Pancreas (tissue), 10 donors: ENCODE data around the gene UBA1. TPM values are rescaled to one million over a fixed set of nuclear protein-coding genes. Genes with fewer than 3 reads are reported as not detected.

ENCODE experiments used
- ATAC-seq, 4 donors: fragments of 200-7000 bp; cut with Tn5 transposase; one replicate each; pipeline versions ENCODE4 v1.8.0 to v1.9.1; 2020; ENCODE audit warnings: mild to moderate bottlenecking in 4 of 4, moderate library complexity in 4 of 4
- DNase-seq, 6 donors: peaks; one replicate each; pipeline ENCODE4 v3.0.0-alpha.2; 2020
- FAIRE-seq: peaks from 2 replicates; lab custom pipeline; 2012; peaks lifted over from hg19 to GRCh38; lab: Jason Lieb, UNC
- H3K27ac ChIP-seq, 4 donors: fragments of 200-600 bp; sonication (generic); 1 replicate in 3 of 4; 2 replicates in 1 of 4; pipeline versions ENCODE4 v1.5.0 to v1.8.0; 2020
- H3K27me3 ChIP-seq, 4 donors: fragments of 200-600 bp; one replicate each; pipeline ENCODE4 v1.8.0; 2021
- H3K36me3 ChIP-seq, 3 donors: fragments of 200-600 bp; sonication (generic) in 1 of 3; one replicate each; pipeline versions ENCODE4 v1.5.0 to v1.8.0; 2020 to 2021
- H3K4me1 ChIP-seq, 3 donors: fragments of 200-600 bp; one replicate each; pipeline ENCODE4 v1.8.0; 2021
- H3K4me3 ChIP-seq, 4 donors: fragments of 200-600 bp; sonication (generic) in 2 of 4; one replicate each; pipeline versions ENCODE4 v1.5.0 to v1.8.0; 2020 to 2021
- H3K9me3 ChIP-seq, 4 donors: fragments of 200-600 bp; one replicate each; pipeline ENCODE4 v1.8.0; 2021
- WGBS, 2 donors: extraction: QIAGEN DNeasy Blood & Tissue Kit; methylation state at CpG; one replicate each; pipeline ENCODE4 v1.1.7; 2013; 5-methylcytosine and 5-hydroxymethylcytosine counted together
- intact Hi-C, 3 donors: fragments of 100-400 bp; cut with DNase I; formaldehyde crosslinking; loops; one replicate each; pipeline versions ENCODE4 v1.11.1 to v1.14.2; 2022
- polyA plus RNA-seq, 2 donors: library from polyadenylated mRNA; stranded (reverse); fragments of 200-250 nt; gene quantifications; one replicate each; pipeline ENCODE4 v1.2.3, GENCODE V29; 2013
- total RNA-seq, 6 donors: library from RNA; stranded (reverse); fragmentation: NEBNext Ultra II Directional in 4 of 6; extraction: Animal tissue kit (Norgen Biotek cat#: 25700) in 4 of 6; gene quantifications; one replicate each; pipeline versions ENCODE4 v1.2.1 to v1.2.4, GENCODE V29; 2021 to 2023
- TF ChIP-seq, protein P1 (sequence below), 4 donors: fragments of 200-600 bp; sonication (generic) in 3 of 4; IDR thresholded peaks; one replicate each; pipeline versions ENCODE4 v1.5.0 to v1.8.0; 2021; ENCODE audit warnings: antibody characterized with exemption in 4 of 4
- donor health status: healthy with polysubstance abuse.
- donor health status: DM: no; HTN: no; CAD: no; lungs with moderate emphysema.
- donor health status: DM: no; HTN: no; CAD: no.
- donor health status: control.
- donor health status: control.
- donor health status: Bipolar disorder and iron deficiency.
- donor health status: DM: yes; HTN: yes; CAD: no.
- donor health status: DM: no; HTN: no; CAD: no.
- donor health status: DM: no; HTN: no; CAD: no.
- donor health status: DM: yes; HTN: yes; CAD: no.

Gene UBA1
- total and polyA plus RNA-seq, 8 donors, result 49.0 to 117 (median 64.3) TPM

DNA sequence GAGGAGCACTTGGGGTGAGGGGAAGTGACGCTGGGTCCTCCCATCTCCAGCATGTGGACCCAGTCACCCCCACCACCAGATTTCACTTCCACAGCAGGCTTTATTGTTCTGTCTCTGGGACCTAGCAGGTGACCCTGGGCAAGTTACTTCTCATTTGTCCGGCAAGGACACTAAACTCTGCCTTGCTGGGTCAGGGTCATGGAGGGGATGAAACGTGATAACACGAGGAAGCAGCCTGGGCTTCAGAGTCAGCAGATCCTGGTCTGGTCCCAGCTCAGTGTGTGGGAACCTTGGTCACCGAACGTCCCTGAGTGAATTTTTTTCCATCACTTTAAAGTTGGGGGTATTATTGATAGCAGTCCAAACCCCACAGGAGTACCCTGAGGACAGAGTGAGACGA is 3.9 kb downstream of the UBA1 start:
- no peaks in the 10 kb centered on the region for H3K27me3 ChIP-seq
- H3K9me3 ChIP-seq, result no peaks in the 10 kb centered on the region
- H3K27ac ChIP-seq, result no peak overlapping the region
- FAIRE-seq (no peak), ATAC-seq (no peak), DNase-seq (no peak)
- H3K4me1 ChIP-seq, result peaks cover 0 to 29% (median 15%) of the 10 kb centered on the region in 3 donors
- no peak overlapping the region for H3K4me3 ChIP-seq
- peaks cover 5 to 40% (median 32%) of the 10 kb centered on the region in 3 donors for H3K36me3 ChIP-seq
- whole genome bisulfite sequencing, 2 donors, result 37 to 64% methylated on average over 7 of the region's 7 CpGs
- TF ChIP-seq, protein P1, sequence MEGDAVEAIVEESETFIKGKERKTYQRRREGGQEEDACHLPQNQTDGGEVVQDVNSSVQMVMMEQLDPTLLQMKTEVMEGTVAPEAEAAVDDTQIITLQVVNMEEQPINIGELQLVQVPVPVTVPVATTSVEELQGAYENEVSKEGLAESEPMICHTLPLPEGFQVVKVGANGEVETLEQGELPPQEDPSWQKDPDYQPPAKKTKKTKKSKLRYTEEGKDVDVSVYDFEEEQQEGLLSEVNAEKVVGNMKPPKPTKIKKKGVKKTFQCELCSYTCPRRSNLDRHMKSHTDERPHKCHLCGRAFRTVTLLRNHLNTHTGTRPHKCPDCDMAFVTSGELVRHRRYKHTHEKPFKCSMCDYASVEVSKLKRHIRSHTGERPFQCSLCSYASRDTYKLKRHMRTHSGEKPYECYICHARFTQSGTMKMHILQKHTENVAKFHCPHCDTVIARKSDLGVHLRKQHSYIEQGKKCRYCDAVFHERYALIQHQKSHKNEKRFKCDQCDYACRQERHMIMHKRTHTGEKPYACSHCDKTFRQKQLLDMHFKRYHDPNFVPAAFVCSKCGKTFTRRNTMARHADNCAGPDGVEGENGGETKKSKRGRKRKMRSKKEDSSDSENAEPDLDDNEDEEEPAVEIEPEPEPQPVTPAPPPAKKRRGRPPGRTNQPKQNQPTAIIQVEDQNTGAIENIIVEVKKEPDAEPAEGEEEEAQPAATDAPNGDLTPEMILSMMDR (IDR thresholded peaks at IDR 0.05), result no peak
- intact Hi-C loops, result loop anchor here in 1 of 3 donors (10.0 kb wide), 1 partner anchor 177 kb away; the partner anchor contains the start of gene ZNF157

DNA sequence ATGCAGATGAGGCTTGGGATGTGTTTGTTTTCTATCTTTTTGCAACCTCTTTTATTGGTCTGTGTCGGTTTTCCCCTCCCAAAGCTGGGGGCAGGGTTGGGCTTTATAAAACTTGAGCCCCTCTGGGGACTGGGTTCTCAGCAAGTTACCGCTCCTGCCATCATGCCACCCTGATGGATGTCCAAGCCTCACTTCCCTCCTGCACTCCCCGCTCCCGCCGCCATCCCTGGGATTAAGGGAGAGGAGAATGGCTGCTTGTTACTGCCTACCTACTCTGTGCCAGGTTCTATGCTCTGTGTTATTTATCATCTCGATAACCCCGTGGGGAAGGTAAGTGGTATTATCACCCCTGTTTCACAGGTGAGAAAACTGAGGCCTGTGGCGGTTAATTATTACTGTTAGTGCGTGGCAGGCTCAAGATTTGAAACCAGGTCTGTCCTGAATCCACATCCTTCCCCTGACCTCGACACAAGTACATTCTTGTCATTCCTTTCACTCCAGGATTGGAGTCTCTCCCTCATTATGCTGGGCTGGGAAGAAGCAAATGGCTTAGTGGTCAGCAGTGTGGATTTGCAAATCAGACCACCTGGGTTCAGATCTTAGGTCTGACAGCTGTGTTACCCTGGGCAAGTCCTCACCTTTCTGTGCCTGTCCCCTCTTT is 4.5 kb downstream of the UBA1 start:
- Histone ChIP-seq H3K9me3 (no peaks in the 10 kb centered on the region), H3K4me3 (no peak overlapping the region), H3K36me3 (peaks cover 7 to 47% (median 38%) of the 10 kb centered on the region in 3 donors), H3K27me3 (no peaks in the 10 kb centered on the region), H3K4me1 (peaks cover 0 to 27% (median 12%) of the 10 kb centered on the region in 3 donors), H3K27ac (no peak overlapping the region)
- ATAC-seq (no peak), FAIRE-seq (no peak), DNase-seq (peak in 1 of 6 donors; percentile 15)
- 65 to 84% methylated on average over 10 of the region's 10 CpGs for WGBS, 2 donors
- TF ChIP-seq, protein P1 (IDR thresholded peaks at IDR 0.05), result no peak
- intact Hi-C loops, result loop anchor here in 1 of 3 donors (10.0 kb wide), 1 partner anchor 177 kb away; the partner anchor contains the start of gene ZNF157

DNA sequence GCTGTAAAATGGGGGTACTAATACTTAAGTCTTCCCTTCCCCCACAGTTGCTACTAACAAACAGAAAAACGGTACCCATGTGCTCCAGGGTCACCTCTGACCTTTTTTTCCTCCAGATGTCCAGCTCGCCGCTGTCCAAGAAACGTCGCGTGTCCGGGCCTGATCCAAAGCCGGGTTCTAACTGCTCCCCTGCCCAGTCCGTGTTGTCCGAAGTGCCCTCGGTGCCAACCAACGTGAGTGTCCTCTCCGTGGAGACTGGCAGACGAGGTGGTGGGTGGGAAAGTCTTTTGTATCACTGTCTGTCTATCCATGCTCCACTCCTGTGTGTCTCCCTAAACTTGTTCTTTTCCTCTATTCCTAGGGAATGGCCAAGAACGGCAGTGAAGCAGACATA is 5.1 kb downstream of the UBA1 start:
- Histone ChIP-seq H3K27me3 (no peaks in the 10 kb centered on the region), H3K9me3 (no peaks in the 10 kb centered on the region), H3K4me3 (no peak overlapping the region), H3K36me3 (peaks cover 7 to 52% (median 41%) of the 10 kb centered on the region in 3 donors), H3K27ac (no peak overlapping the region), H3K4me1 (peaks cover 0 to 25% (median 11%) of the 10 kb centered on the region in 3 donors)
- ATAC-seq (no peak), DNase-seq (peak in 1 of 6 donors; percentile 40), FAIRE-seq (no peak)
- WGBS, 2 donors, result 82 to 92% methylated on average over 15 of the region's 15 CpGs
- intact Hi-C loops, result loop anchor here in 1 of 3 donors (10.0 kb wide), 1 partner anchor 176 kb away; the partner anchor contains the start of gene ZNF157
- TF ChIP-seq, protein P1 (IDR thresholded peaks at IDR 0.05), result no peak

DNA sequence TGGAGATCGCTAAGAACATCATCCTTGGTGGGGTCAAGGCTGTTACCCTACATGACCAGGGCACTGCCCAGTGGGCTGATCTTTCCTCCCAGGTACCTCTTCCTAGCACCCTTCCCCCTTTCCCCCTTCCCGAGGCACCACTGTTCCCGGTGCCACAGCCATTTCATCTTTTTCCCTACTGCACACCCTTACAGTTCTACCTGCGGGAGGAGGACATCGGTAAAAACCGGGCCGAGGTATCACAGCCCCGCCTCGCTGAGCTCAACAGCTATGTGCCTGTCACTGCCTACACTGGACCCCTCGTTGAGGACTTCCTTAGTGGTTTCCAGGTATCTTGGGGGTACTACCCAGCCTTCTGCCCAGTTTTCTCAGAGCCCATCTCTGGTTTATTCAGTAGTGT is 5.7 kb downstream of the UBA1 start:
- H3K27me3 ChIP-seq, result no peaks in the 10 kb centered on the region
- intact Hi-C loops, result loop anchor here in 1 of 3 donors (10.0 kb wide), 1 partner anchor 176 kb away; the partner anchor contains the start of gene ZNF157
- H3K4me1 ChIP-seq, result peaks cover 0 to 25% (median 11%) of the 10 kb centered on the region in 3 donors
- WGBS, 2 donors, result 89 to 96% methylated on average over 10 of the region's 10 CpGs
- TF ChIP-seq, protein P1 (IDR thresholded peaks at IDR 0.05), result no peak
- H3K9me3 ChIP-seq, result no peaks in the 10 kb centered on the region
- no peak for ATAC-seq
- FAIRE-seq, result no peak
- H3K27ac ChIP-seq, result no peak overlapping the region
- peaks cover 7 to 58% (median 43%) of the 10 kb centered on the region in 3 donors for H3K36me3 ChIP-seq
- no peak for DNase-seq
- no peak overlapping the region for H3K4me3 ChIP-seq
